Natural killer cell (primary cell): ENCODE results near the gene CD2. TPM values are rescaled to one million over a fixed set of nuclear protein-coding genes. Genes with fewer than 3 reads are reported as not detected.

Experiments
- ATAC-seq, 3 donors: fragments of 150-1000 bp in 2 of 3; fragments of 200-7000 bp in 1 of 3; cut with Tn5 transposase; 1 replicate in 1 of 3; 2 replicates in 2 of 3; pipeline ENCODE4 v1.10.0; 2021; ENCODE audit warnings: mild to moderate bottlenecking in 2 of 3, moderate library complexity in 2 of 3
- DNase-seq, 2 donors: peaks; one replicate each; pipeline versions ENCODE4 v3.0.0 to v3.0.0-alpha.2; 2013 to 2021; ENCODE audit warnings: mixed read lengths in 1 of 2
- H3K27ac ChIP-seq: one replicate; pipeline ENCODE4 v1.5.1; 2013; ENCODE audit warnings: mild to moderate bottlenecking, low read length
- H3K27me3 ChIP-seq: one replicate; pipeline ENCODE4 v1.6.1; 2013; ENCODE audit warnings: low read length; ENCODE audit not compliant: control insufficient read depth, insufficient read depth
- H3K36me3 ChIP-seq: one replicate; pipeline ENCODE4 v1.6.1; 2013; ENCODE audit warnings: low read length; ENCODE audit not compliant: control insufficient read depth, insufficient read depth
- H3K4me1 ChIP-seq: one replicate; pipeline ENCODE4 v1.6.1; 2013; ENCODE audit warnings: low read length; ENCODE audit not compliant: control insufficient read depth, insufficient read depth
- H3K4me3 ChIP-seq: one replicate; pipeline ENCODE4 v1.5.1; 2013; ENCODE audit warnings: low read length
- H3K9me3 ChIP-seq: one replicate; pipeline ENCODE4 v1.6.1; 2013; ENCODE audit warnings: low read length; ENCODE audit not compliant: control insufficient read depth, insufficient read depth
- H3K27ac Mint-ChIP-seq, 2 donors: one replicate each; pipeline ENCODE4 v1.8.0; 2022; ENCODE audit warnings: mild to moderate bottlenecking in 2 of 2, mixed read lengths in 2 of 2, moderate library complexity in 1 of 2
- H3K27me3 Mint-ChIP-seq, 2 donors: one replicate each; pipeline ENCODE4 v1.8.0; 2022; ENCODE audit warnings: low read depth in 2 of 2, mixed read lengths in 2 of 2
- H3K36me3 Mint-ChIP-seq: one replicate; pipeline ENCODE4 v1.8.0; 2022; ENCODE audit warnings: mixed read lengths
- H3K4me1 Mint-ChIP-seq, 2 donors: one replicate each; pipeline ENCODE4 v1.8.0; 2022; ENCODE audit warnings: mixed read lengths in 2 of 2
- H3K4me3 Mint-ChIP-seq: one replicate; pipeline ENCODE4 v1.8.0; 2022; ENCODE audit warnings: mild to moderate bottlenecking, moderate library complexity, mixed read lengths
- H3K9me3 Mint-ChIP-seq, 2 donors: one replicate each; pipeline ENCODE4 v1.8.0; 2022; ENCODE audit warnings: mixed read lengths in 2 of 2
- CTCF ChIP-seq: fragments of 200-600 bp; IDR thresholded peaks from one replicate; pipeline ENCODE4 v1.8.0; 2022; ENCODE audit warnings: antibody characterized with exemption
- WGBS: methylation state at CpG from one replicate; pipeline ENCODE4 v1.1.7; 2013; ENCODE audit warnings: missing lambda C conversion rate; ENCODE audit not compliant: insufficient coverage; 5-methylcytosine and 5-hydroxymethylcytosine counted together
- intact Hi-C: fragments of 100-400 bp; cut with micrococcal nuclease; formaldehyde crosslinking; loops from one replicate; pipeline ENCODE4 v1.14.2; 2022
- total RNA-seq, 4 donors: library from RNA; stranded (reverse); fragments of 120-200 nt in 1 of 4; gene quantifications; one replicate each; pipeline versions ENCODE4 v1.2.3 to v1.2.4, GENCODE V29; 2013 to 2022

The CD2 gene
- total RNA-seq, 3 donors from 2014 or later (not counting 1 experiment from before 2014, with no cell fraction given): 30.4 to 93.4 (median 60.8) TPM

GRCh38 chr1:116764906-116765862 is 11.0 kb downstream of the CD2 start:
- no peak for TF ChIP-seq CTCF
- Histone ChIP-seq H3K27me3 (no peaks in the 10 kb centered on the region), H3K9me3 (no peaks in the 10 kb centered on the region), H3K4me1 (peaks cover 100% of the 10 kb centered on the region), H3K4me3 (no peak overlapping the region), H3K27ac (peak overlapping the region; percentile 63), H3K36me3 (peaks cover 86% of the 10 kb centered on the region)
- intact Hi-C loops: loop anchor here (5.0 kb wide), 1 partner anchor 52 kb away; no protein-coding TSS in a partner anchor
- no peak overlapping the region for H3K4me3 Mint-ChIP-seq
- H3K4me1 Mint-ChIP-seq: peaks cover 60 to 70% of the 10 kb centered on the region in 2 donors
- ATAC-seq (no peak), DNase-seq (peak in 1 of 2 donors; percentile 16)
- peak overlapping the region; percentile 60 to 91 for H3K27ac Mint-ChIP-seq
- no peaks in the 10 kb centered on the region for H3K9me3 Mint-ChIP-seq
- peaks cover 8% of the 10 kb centered on the region for H3K36me3 Mint-ChIP-seq
- 89% methylated on average over 15 of the region's 15 CpGs for WGBS
- no peaks in the 10 kb centered on the region for H3K27me3 Mint-ChIP-seq

DNA sequence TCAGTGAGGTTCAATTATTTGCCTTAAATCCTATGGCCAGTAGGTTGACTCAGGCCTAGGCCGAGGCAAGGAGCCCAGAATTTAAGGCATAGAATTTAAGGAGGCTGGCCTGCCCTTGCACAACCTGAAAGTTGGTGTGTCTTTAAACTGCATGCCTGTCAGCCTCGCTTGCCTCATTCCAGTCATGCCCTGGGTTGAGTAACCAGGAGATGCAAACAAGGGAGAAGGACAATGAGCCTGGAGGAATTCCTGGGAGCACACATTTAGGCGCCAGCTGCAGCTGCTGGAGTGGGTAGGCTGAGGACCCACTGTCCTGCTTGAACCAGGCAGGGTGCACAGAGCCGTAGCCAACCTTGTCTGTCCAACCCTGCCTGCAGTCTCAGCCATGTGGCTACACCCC is 11.7 kb downstream of the CD2 start:
- ATAC-seq (no peak), DNase-seq (no peak)
- Histone ChIP-seq H3K36me3 (peaks cover 78% of the 10 kb centered on the region), H3K9me3 (no peaks in the 10 kb centered on the region), H3K4me3 (no peak overlapping the region), H3K4me1 (peaks cover 99% of the 10 kb centered on the region), H3K27ac (peak overlapping the region; percentile 48), H3K27me3 (no peaks in the 10 kb centered on the region)
- H3K36me3 Mint-ChIP-seq: peaks cover 8% of the 10 kb centered on the region
- peaks cover 68 to 77% of the 10 kb centered on the region in 2 donors for H3K4me1 Mint-ChIP-seq
- TF ChIP-seq CTCF: no peak
- H3K27me3 Mint-ChIP-seq: no peaks in the 10 kb centered on the region
- no peaks in the 10 kb centered on the region for H3K9me3 Mint-ChIP-seq
- WGBS: 83% methylated on average over 4 of the region's 4 CpGs
- intact Hi-C loops: loop anchor here (5.0 kb wide), 1 partner anchor 51 kb away; no protein-coding TSS in a partner anchor
- H3K27ac Mint-ChIP-seq: peak overlapping the region; percentile 35 to 91
- no peak overlapping the region for H3K4me3 Mint-ChIP-seq

GRCh38 chr1:116766616-116767469 is 12.6 kb downstream of the CD2 start:
- ATAC-seq (no peak), DNase-seq (peak in 1 of 2 donors; percentile 78)
- H3K27me3 ChIP-seq: no peaks in the 10 kb centered on the region
- no peaks in the 10 kb centered on the region for H3K9me3 ChIP-seq
- H3K4me1 ChIP-seq: peaks cover 94% of the 10 kb centered on the region
- H3K27me3 Mint-ChIP-seq: no peaks in the 10 kb centered on the region
- peak overlapping the region; percentile 48 for H3K27ac ChIP-seq
- H3K4me3 Mint-ChIP-seq: no peak overlapping the region
- H3K4me1 Mint-ChIP-seq: peaks cover 75 to 86% of the 10 kb centered on the region in 2 donors
- TF ChIP-seq CTCF: no peak
- intact Hi-C loops: loop anchor here (5.0 kb wide), 1 partner anchor 50 kb away; no protein-coding TSS in a partner anchor
- H3K9me3 Mint-ChIP-seq: no peaks in the 10 kb centered on the region
- H3K36me3 Mint-ChIP-seq: peaks cover 8% of the 10 kb centered on the region
- H3K4me3 ChIP-seq: no peak overlapping the region
- WGBS: 84% methylated on average over 12 of the region's 13 CpGs
- H3K36me3 ChIP-seq: peaks cover 70% of the 10 kb centered on the region
- peak overlapping the region; percentile 7 to 94 for H3K27ac Mint-ChIP-seq
